K562 (cell line): ENCODE measurements around the gene HNRNPF. TPM values are rescaled to one million over a fixed set of nuclear protein-coding genes. Genes with fewer than 3 reads are reported as not detected.
A peak's percentile ranks its signal among the peaks of the same experiment; 100 is the strongest.

Experiments used
- CAMTA2 ChIP-seq: fragments of 250-450 bp; sonication (Bioruptor Pico); conservative IDR thresholded peaks from 2 replicates; pipeline ENCODE4 v1.5.1; 2022
- ETV5 ChIP-seq: sonication (generic); formaldehyde crosslinking; IDR thresholded peaks from 2 replicates; pipeline ENCODE4 v1.4.0; 2020; ENCODE audit warnings: low read depth, mild to moderate bottlenecking, missing genetic modification reagents
- GTF2E2 ChIP-seq: fragments of 200-800 bp; sonication (Bioruptor generic); IDR thresholded peaks from 2 replicates; pipeline ENCODE4 v1.6.1; 2016; ENCODE audit warnings: missing genetic modification characterization, missing compliant biosample characterization
- HDAC6 ChIP-seq: IDR thresholded peaks from 2 replicates; pipeline ENCODE4 v1.6.1; 2012; ENCODE audit warnings: low read depth, mild to moderate bottlenecking, control low read depth, inconsistent platforms, low read length, moderate library complexity
- HDAC8 ChIP-seq: fragments of 450-650 bp; IDR thresholded peaks from 2 replicates; pipeline ENCODE4 v1.6.1; 2016; ENCODE audit warnings: mild to moderate bottlenecking, missing genetic modification characterization, moderate library complexity, missing compliant biosample characterization
- HMG20B ChIP-seq: fragments of 250-450 bp; sonication (Bioruptor Pico); IDR thresholded peaks from 2 replicates; pipeline ENCODE4 v1.5.0; 2021; ENCODE audit warnings: mild to moderate bottlenecking
- NCOA2 ChIP-seq, 2 experiments: fragments of 450-650 bp; IDR thresholded peaks; 2 replicates each; pipeline ENCODE4 v1.6.1; 2018; ENCODE audit warnings: mild to moderate bottlenecking in 2 of 2, moderate library complexity in 1 of 2; ENCODE audit not compliant: partially characterized antibody in 2 of 2
- PML ChIP-seq: IDR thresholded peaks from 2 replicates; pipeline ENCODE4 v1.6.1; 2012; ENCODE audit warnings: low read length, inconsistent platforms
- U2AF1 ChIP-seq: fragments of 200-400 bp; formaldehyde crosslinking; optimal IDR thresholded peaks from 2 replicates; pipeline ENCODE3; 2017; ENCODE audit warnings: mild to moderate bottlenecking, low read depth, low read length, moderate library complexity
- ZBTB43 ChIP-seq: sonication (generic); formaldehyde crosslinking; IDR thresholded peaks from 2 replicates; pipeline ENCODE4 v1.8.0; 2023; ENCODE audit warnings: mild to moderate bottlenecking, missing genetic modification reagents
- ZNF197 ChIP-seq: fragments of 200-800 bp; sonication (Bioruptor generic); IDR thresholded peaks from 2 replicates; pipeline ENCODE4 v1.6.1; 2016; ENCODE audit warnings: low read depth, missing genetic modification characterization, missing compliant biosample characterization
- ZNF24 ChIP-seq: fragments of 450-650 bp; IDR thresholded peaks from 2 replicates; pipeline ENCODE4 v1.6.1; 2016
- ZNF695 ChIP-seq: fragments of 450-650 bp; formaldehyde crosslinking; IDR thresholded peaks from 2 replicates; pipeline ENCODE4 v1.4.0; 2020; ENCODE audit warnings: mild to moderate bottlenecking, moderate library complexity
- ZNF707 ChIP-seq: fragments of 250-450 bp; sonication (Bioruptor Pico); conservative IDR thresholded peaks from 2 replicates; pipeline ENCODE4 v1.8.0; 2022; ENCODE audit warnings: inconsistent platforms, mild to moderate bottlenecking, moderate library complexity
- polyA plus RNA-seq, 8 experiments: library from polyadenylated mRNA; depleted of rRNA in 4 of 8; stranded (reverse) in 5 of 8; unstranded in 3 of 8; fragments of >200 nt; fragmentation: Nextera tagmentation in 2 of 8; fragmentation: Illumina TruSeq in 1 of 8; extraction: Ambion mirVana in 2 of 8; extraction: Trizol in 1 of 8; gene quantifications; 2 replicates each; pipeline versions ENCODE4 v1.2.1 to v1.2.3, GENCODE V29; 2011 to 2014; ENCODE audit warnings: inconsistent platforms in 1 of 8, missing spikeins in 1 of 8
- total RNA-seq, 7 experiments: library from RNA; depleted of rRNA in 6 of 7; stranded (reverse); fragments of >200 nt in 6 of 7; fragmentation: Illumina TruSeq in 2 of 7; extraction: Trizol in 2 of 7; gene quantifications; 2 replicates each; pipeline versions ENCODE4 v1.2.1 to v1.2.3, GENCODE V29; 2011 to 2021; ENCODE audit warnings: low replicate concordance in 1 of 7
- TF ChIP-seq, protein P1 (sequence below): conservative IDR thresholded peaks from 2 replicates; pipeline ENCODE4 v1.6.1; 2011; ENCODE audit warnings: low read depth, mild to moderate bottlenecking, low read length; ENCODE audit not compliant: control insufficient read depth
- TF ChIP-seq, protein P2 (sequence below): sonication (generic); formaldehyde crosslinking; IDR thresholded peaks from 2 replicates; pipeline ENCODE4 v1.8.0; 2022; ENCODE audit warnings: missing genetic modification reagents, mild to moderate bottlenecking, moderate library complexity, borderline replicate concordance

The HNRNPF gene
- total and polyA plus RNA-seq, 9 of the 15 experiments (the other 6 are each of a cell fraction or from before 2014, with no cell fraction given) = 192 to 489 (median 416) TPM

DNA sequence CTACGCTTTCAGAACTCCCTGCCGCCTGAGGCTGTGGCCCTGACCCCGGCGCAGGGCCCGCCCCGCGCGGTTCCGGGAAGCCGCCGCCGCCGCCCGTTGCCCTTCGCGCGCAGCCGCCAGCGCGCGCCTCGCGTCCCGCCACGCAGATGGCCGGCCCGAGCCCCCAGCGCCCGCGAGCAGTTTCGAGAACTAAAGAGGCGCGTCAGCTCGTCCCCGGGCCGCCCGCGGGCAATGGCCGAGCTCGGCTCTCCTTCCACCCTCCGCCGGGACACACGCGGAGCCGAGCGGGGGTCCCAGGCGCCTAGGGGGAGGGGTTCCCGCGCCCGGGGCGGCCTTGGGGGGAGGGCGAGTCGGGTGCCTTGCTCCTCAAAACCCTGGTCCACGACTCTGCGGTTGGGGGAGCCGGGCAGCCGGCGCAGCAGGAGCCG lies 1.8 kb downstream of the HNRNPF start (continued):
- TF ChIP-seq, protein P1, sequence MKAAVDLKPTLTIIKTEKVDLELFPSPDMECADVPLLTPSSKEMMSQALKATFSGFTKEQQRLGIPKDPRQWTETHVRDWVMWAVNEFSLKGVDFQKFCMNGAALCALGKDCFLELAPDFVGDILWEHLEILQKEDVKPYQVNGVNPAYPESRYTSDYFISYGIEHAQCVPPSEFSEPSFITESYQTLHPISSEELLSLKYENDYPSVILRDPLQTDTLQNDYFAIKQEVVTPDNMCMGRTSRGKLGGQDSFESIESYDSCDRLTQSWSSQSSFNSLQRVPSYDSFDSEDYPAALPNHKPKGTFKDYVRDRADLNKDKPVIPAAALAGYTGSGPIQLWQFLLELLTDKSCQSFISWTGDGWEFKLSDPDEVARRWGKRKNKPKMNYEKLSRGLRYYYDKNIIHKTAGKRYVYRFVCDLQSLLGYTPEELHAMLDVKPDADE = peak; percentile 85
- no peak for TF ChIP-seq NCOA2 (IDR thresholded peaks at IDR 0.05; ENCODE audit: partially characterized antibody in 2 of 2)
- no peak for TF ChIP-seq U2AF1
- no peak for TF ChIP-seq ZNF24
- TF ChIP-seq ZNF695 (CRISPR knock-in tag) = no peak
- TF ChIP-seq, protein P2, sequence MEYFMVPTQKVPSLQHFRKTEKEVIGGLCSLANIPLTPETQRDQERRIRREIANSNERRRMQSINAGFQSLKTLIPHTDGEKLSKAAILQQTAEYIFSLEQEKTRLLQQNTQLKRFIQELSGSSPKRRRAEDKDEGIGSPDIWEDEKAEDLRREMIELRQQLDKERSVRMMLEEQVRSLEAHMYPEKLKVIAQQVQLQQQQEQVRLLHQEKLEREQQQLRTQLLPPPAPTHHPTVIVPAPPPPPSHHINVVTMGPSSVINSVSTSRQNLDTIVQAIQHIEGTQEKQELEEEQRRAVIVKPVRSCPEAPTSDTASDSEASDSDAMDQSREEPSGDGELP (CRISPR knock-in tag) = no peak
- no peak for TF ChIP-seq HMG20B (CRISPR knock-in tag)
- TF ChIP-seq PML = no peak
- no peak for TF ChIP-seq GTF2E2 (tag)
- TF ChIP-seq ETV5 (CRISPR knock-in tag) = no peak
- no peak for TF ChIP-seq HDAC6
- no peak for TF ChIP-seq CAMTA2 (CRISPR knock-in tag)
- TF ChIP-seq HDAC8 = peak; percentile 61; the same call in 1 of the 2 replicates
- TF ChIP-seq ZNF197 = no peak
- no peak for TF ChIP-seq ZNF707 (CRISPR knock-in tag)
- no peak for TF ChIP-seq ZBTB43 (CRISPR knock-in tag)
